Renal cortex interstitium (tissue), 11 donors: ENCODE results near the gene TAS2R8. TPM values are rescaled to one million over a fixed set of nuclear protein-coding genes. Genes with fewer than 3 reads are reported as not detected.
A peak's percentile ranks its signal among the peaks of the same experiment; 100 is the strongest.

ENCODE experiments used
- DNase-seq, 11 donors: peaks; one replicate each; pipeline ENCODE4 v3.0.0-alpha.2; 2013; ENCODE audit warnings: low read depth in 9 of 11, low spot score in 4 of 11; ENCODE audit errors: extremely low read depth in 1 of 11
- polyA plus RNA-seq, 3 donors: library from polyadenylated mRNA; unstranded; fragments of 120-200 nt; gene quantifications; one replicate each; pipeline ENCODE4 v1.2.1, GENCODE V29; 2013; ENCODE audit not compliant: insufficient read length in 3 of 3

Gene TAS2R8
- polyA plus RNA-seq, 3 donors, result not detected

GRCh38 chr12:10771132-10771733 is 35.9 kb downstream of the TAS2R8 start:
- peak in 1 of 11 donors; percentile 3 for DNase-seq

DNA sequence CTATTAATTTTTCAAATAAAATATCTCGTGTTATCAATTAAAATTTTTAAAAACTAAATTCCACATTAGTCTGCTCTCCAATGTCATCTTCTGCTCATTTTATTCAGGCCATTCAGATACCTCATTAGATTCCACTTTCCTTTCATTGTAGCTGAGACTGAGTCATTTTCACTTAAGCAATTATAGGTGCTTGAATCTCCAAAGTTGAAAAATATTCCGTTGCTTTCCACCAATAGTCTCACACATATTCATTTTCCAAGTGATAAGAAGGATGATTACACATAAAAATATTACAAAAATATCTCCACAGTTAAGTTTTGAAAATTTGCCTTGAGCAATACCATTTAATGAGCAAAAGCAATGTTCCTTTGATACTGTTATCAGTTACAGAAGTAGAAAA is 47.4 kb downstream of the TAS2R8 start:
- DNase-seq, result no peak

DNA sequence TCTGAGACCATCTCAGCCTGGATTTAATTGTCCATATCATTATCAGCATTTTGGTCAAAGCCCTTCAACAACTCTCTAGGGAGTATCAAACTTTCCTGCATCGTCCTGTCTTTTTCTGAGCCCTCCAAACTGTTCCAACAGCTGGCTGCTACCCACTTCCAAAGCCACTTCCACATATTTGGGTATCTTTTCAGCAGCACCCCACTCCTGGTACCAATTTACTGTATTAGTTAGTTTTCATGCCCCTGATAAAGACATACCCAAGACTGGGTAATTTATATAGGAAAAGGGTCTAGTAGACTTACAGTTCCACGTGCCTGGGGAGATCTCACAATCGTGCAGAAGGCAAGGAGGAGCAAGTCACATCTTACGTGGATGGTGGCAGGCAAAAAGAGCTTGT is 50.9 kb downstream of the TAS2R8 start:
- no peak for DNase-seq

Other genes with a start within 250 kb of the TAS2R8 start
- 10 to 100 TPM; 38.9 to 41.5 (median 41.4) TPM for gene MAGOHB, start 193.7 kb downstream of the TAS2R8 start, polyA plus RNA-seq
- gene STYK1, start 133.2 kb downstream of the TAS2R8 start, polyA plus RNA-seq, result under 1 TPM; 0.64 to 0.80 (median 0.69) TPM
- 100 to 1,000 TPM; 216 to 263 (median 254) TPM for gene YBX3, start 84.0 kb downstream of the TAS2R8 start, polyA plus RNA-seq
- gene TAS2R7, start 4.7 kb downstream of the TAS2R8 start, polyA plus RNA-seq, result not detected
- gene TAS2R9, start 2.9 kb upstream of the TAS2R8 start, polyA plus RNA-seq, result not detected
- 1 to 10 TPM; 2.2 to 3.3 (median 2.7) TPM for gene TAS2R10, start 19.1 kb upstream of the TAS2R8 start, polyA plus RNA-seq
- 10 to 100 TPM in 1 of 3 donors, 1 to 10 TPM in 2; 5.6 to 14.4 (median 8.8) TPM for gene PRR4, start 42.2 kb upstream of the TAS2R8 start, polyA plus RNA-seq
- 10 to 100 TPM; 13.0 to 18.0 (median 15.2) TPM for gene PRH1, start 77.0 kb upstream of the TAS2R8 start, polyA plus RNA-seq
- under 1 TPM in 1 of 3 donors, not detected in 2; 0.24 TPM for gene TAS2R13, start 102.3 kb upstream of the TAS2R8 start, polyA plus RNA-seq
- gene PRH2, start 122.0 kb upstream of the TAS2R8 start, polyA plus RNA-seq, result under 1 TPM in 2 of 3 donors, not detected in 1; 0.56 TPM
- gene TAS2R14, start 132.0 kb upstream of the TAS2R8 start, polyA plus RNA-seq, result 1 to 10 TPM; 3.0 to 6.0 (median 3.1) TPM
- gene TAS2R50, start 179.6 kb upstream of the TAS2R8 start, polyA plus RNA-seq, result under 1 TPM in 1 of 3 donors, not detected in 2; 0.20 TPM
- gene TAS2R20, start 191.0 kb upstream of the TAS2R8 start, polyA plus RNA-seq, result 1 to 10 TPM; 1.1 to 4.0 (median 1.9) TPM
- gene TAS2R19, start 215.3 kb upstream of the TAS2R8 start, polyA plus RNA-seq, result 1 to 10 TPM; 1.1 to 2.5 (median 1.8) TPM
- 1 to 10 TPM; 1.1 to 2.9 (median 1.4) TPM for gene TAS2R31, start 224.1 kb upstream of the TAS2R8 start, polyA plus RNA-seq